Measurements from ENCODE around the gene DPF3. TPM values are rescaled to one million over a fixed set of nuclear protein-coding genes. Genes with fewer than 3 reads are reported as not detected.

The DPF3 gene
- total RNA-seq, 4 donors from 2014 or later: 0.39 to 3.4 (median 1.6) TPM

- Histone ChIP-seq H3K9me3 (no peaks in the 10 kb centered on the region), H3K27ac (no peak overlapping the region), H3K36me3 (no peaks in the 10 kb centered on the region), H3K4me3 (no peak overlapping the region), H3K27me3 (no peaks in the 10 kb centered on the region), H3K4me1 (peaks cover 3% of the 10 kb centered on the region)
- no peak for TF ChIP-seq CTCF (IDR thresholded peaks at IDR 0.05)
- TF ChIP-seq EP300 (IDR thresholded peaks at IDR 0.05): no peak
- TF ChIP-seq POLR2A (IDR thresholded peaks at IDR 0.05): no peak
- TF ChIP-seq POLR2AphosphoS5 (IDR thresholded peaks at IDR 0.05): no peak
- no peak for DNase-seq (ENCODE audit: low spot score in 2 of 2)
- 89% methylated on average over 13 of the region's 16 CpGs for WGBS
Measured at GRCh38 chr14:72732022-72732780, 161.7 kb downstream of the DPF3 start.

GRCh38 chr14:72731252-72732020, 162.5 kb downstream of the DPF3 start:
- DNase-seq (ENCODE audit: low spot score in 2 of 2): no peak
- Histone ChIP-seq H3K27me3 (no peaks in the 10 kb centered on the region), H3K9me3 (no peaks in the 10 kb centered on the region), H3K36me3 (no peaks in the 10 kb centered on the region), H3K4me3 (no peak overlapping the region), H3K27ac (no peak overlapping the region), H3K4me1 (no peaks in the 10 kb centered on the region)
- TF ChIP-seq EP300 (IDR thresholded peaks at IDR 0.05) (no peak), POLR2AphosphoS5 (IDR thresholded peaks at IDR 0.05) (no peak), CTCF (IDR thresholded peaks at IDR 0.05) (no peak), POLR2A (IDR thresholded peaks at IDR 0.05) (no peak)
- 90% methylated on average over 18 of the region's 18 CpGs for WGBS

- no peak for DNase-seq (ENCODE audit: low spot score in 2 of 2)
- 97% methylated on average over 4 of the region's 4 CpGs for WGBS
- H3K4me3 ChIP-seq: no peak overlapping the region
- no peaks in the 10 kb centered on the region for H3K9me3 ChIP-seq
- TF ChIP-seq POLR2AphosphoS5 (IDR thresholded peaks at IDR 0.05) (no peak), POLR2A (IDR thresholded peaks at IDR 0.05) (no peak), CTCF (IDR thresholded peaks at IDR 0.05) (no peak), EP300 (IDR thresholded peaks at IDR 0.05) (no peak)
- no peaks in the 10 kb centered on the region for H3K4me1 ChIP-seq
- H3K36me3 ChIP-seq: no peaks in the 10 kb centered on the region
- no peak overlapping the region for H3K27ac ChIP-seq
- no peaks in the 10 kb centered on the region for H3K27me3 ChIP-seq
Measured at GRCh38 chr14:72730468-72730867, 163.4 kb downstream of the DPF3 start.

- WGBS: 69% methylated on average over 9 of the region's 9 CpGs
- Histone ChIP-seq H3K9me3 (no peaks in the 10 kb centered on the region), H3K27ac (no peak overlapping the region), H3K36me3 (no peaks in the 10 kb centered on the region), H3K27me3 (no peaks in the 10 kb centered on the region), H3K4me1 (peaks cover 4% of the 10 kb centered on the region), H3K4me3 (no peak overlapping the region)
- TF ChIP-seq CTCF (IDR thresholded peaks at IDR 0.05): no peak
- no peak for TF ChIP-seq EP300 (IDR thresholded peaks at IDR 0.05)
- no peak for TF ChIP-seq POLR2AphosphoS5 (IDR thresholded peaks at IDR 0.05)
- no peak for TF ChIP-seq POLR2A (IDR thresholded peaks at IDR 0.05)
- DNase-seq (ENCODE audit: low spot score in 2 of 2): no peak
Measured at GRCh38 chr14:72726444-72726843, 167.5 kb downstream of the DPF3 start.

GRCh38 chr14:72723858-72724530, 169.9 kb downstream of the DPF3 start:
- H3K36me3 ChIP-seq: no peaks in the 10 kb centered on the region
- WGBS: 51% methylated on average over 6 of the region's 6 CpGs
- no peaks in the 10 kb centered on the region for H3K9me3 ChIP-seq
- no peak for DNase-seq (ENCODE audit: low spot score in 2 of 2)
- TF ChIP-seq POLR2A (IDR thresholded peaks at IDR 0.05): no peak
- no peak for TF ChIP-seq CTCF (IDR thresholded peaks at IDR 0.05)
- TF ChIP-seq POLR2AphosphoS5 (IDR thresholded peaks at IDR 0.05): no peak
- TF ChIP-seq EP300 (IDR thresholded peaks at IDR 0.05): no peak
- peaks cover 4% of the 10 kb centered on the region for H3K4me1 ChIP-seq
- H3K4me3 ChIP-seq: no peak overlapping the region
- no peak overlapping the region for H3K27ac ChIP-seq
- no peaks in the 10 kb centered on the region for H3K27me3 ChIP-seq

Data from suprapubic skin (tissue), 4 donors.